HCT116 (cell line): ENCODE measurements around the gene EEFSEC. TPM values are rescaled to one million over a fixed set of nuclear protein-coding genes. Genes with fewer than 3 reads are reported as not detected.

Source experiments
- ATAC-seq: fragments of 200-7000 bp; cut with Tn5 transposase; 2 replicates; pipeline ENCODE4 v1.9.1; 2020; ENCODE audit warnings: mild to moderate bottlenecking, moderate library complexity
- BruUV-seq: library from RNA; stranded (reverse); fragments of 400-500 nt; replicated peaks from 2 replicates; lab custom pipeline; 2021; lab: Mats Ljungman, UMichigan
- CTCF ChIA-PET: fragments of 300-600 bp; sonication (Branson Sonifier 250); formaldehyde crosslinking; loops from one replicate; lab custom pipeline; 2021; ENCODE audit warnings: antibody characterized with exemption; lab: Charles Lee
- POLR2A ChIA-PET: fragments of 300-600, 350-600 bp; sonication (Branson Sonifier 250); formaldehyde crosslinking; loops from one replicate; lab custom pipeline; 2021; ENCODE audit warnings: antibody characterized with exemption; lab: Charles Lee
- RAD21 ChIA-PET, 2 experiments: fragments of 300-600 bp; sonication (Branson Sonifier 250); formaldehyde crosslinking; loops; one replicate each; lab custom pipeline; 2023; ENCODE audit warnings: low total read pairs in 2 of 2; ENCODE audit not compliant: uncharacterized antibody in 2 of 2, unreplicated experiment in 2 of 2, low non-redundant PET in 1 of 2; lab: Charles Lee
- DNase-seq: peaks from one replicate; pipeline ENCODE4 v3.0.0-alpha.2; 2010; ENCODE audit warnings: low read depth, low spot score
- H2AFZ ChIP-seq: fragments of 200-600 bp; shearing (Covaris generic), sonication (generic); 2 replicates; pipeline ENCODE4 v1.6.1; 2017; ENCODE audit warnings: low read depth, mixed run types, mixed read lengths, antibody characterized with exemption, low read length; ENCODE audit not compliant: poor library complexity, severe bottlenecking
- H3K27ac ChIP-seq: 2 replicates; pipeline ENCODE4 v1.5.1; 2012; ENCODE audit warnings: low read depth, low read length
- H3K27me3 ChIP-seq: fragments of 200-600 bp; sonication (generic); 2 replicates; pipeline ENCODE4 v1.6.1; 2016; ENCODE audit warnings: mixed run types, low read length, mixed read lengths; ENCODE audit not compliant: insufficient read depth
- H3K36me3 ChIP-seq, 2 experiments: fragments of 200-500 bp in 1 of 2; fragments of 200-600 bp in 1 of 2; sonication (Bioruptor generic) in 1 of 2; sonication (generic) in 1 of 2; 2 replicates each; pipeline versions ENCODE4 v1.5.1 to v1.6.1; 2014 to 2016; ENCODE audit warnings: low read length in 2 of 2, inconsistent platforms in 1 of 2, mixed read lengths in 1 of 2, mixed run types in 1 of 2; ENCODE audit not compliant: insufficient read depth in 2 of 2, control insufficient read depth in 1 of 2
- H3K4me1 ChIP-seq, 2 experiments: fragments of 200-600 bp in 1 of 2; sonication (generic) in 1 of 2; 2 replicates each; pipeline versions ENCODE4 v1.5.1 to v1.6.1; 2012 to 2017; ENCODE audit warnings: low read length in 2 of 2, inconsistent platforms in 1 of 2, mild to moderate bottlenecking in 1 of 2, mixed read lengths in 1 of 2, mixed run types in 1 of 2, moderate library complexity in 1 of 2; ENCODE audit not compliant: insufficient read depth in 2 of 2, control insufficient read depth in 1 of 2
- H3K4me2 ChIP-seq: fragments of 200-600 bp; sonication (generic); 2 replicates; pipeline ENCODE4 v1.6.1; 2017; ENCODE audit warnings: mixed run types, low read length, mixed read lengths
- H3K4me3 ChIP-seq, 2 experiments: fragments of 200-600 bp in 1 of 2; sonication (generic) in 1 of 2; replicated peaks in 1 of 2; 2 replicates each; pipeline ENCODE4 v1.5.1; 2011 to 2016; ENCODE audit warnings: low read length in 2 of 2, control low read depth in 1 of 2, low read depth in 1 of 2, mild to moderate bottlenecking in 1 of 2, mixed read lengths in 1 of 2, mixed run types in 1 of 2
- H3K79me2 ChIP-seq: fragments of 200-600 bp; sonication (generic); 2 replicates; pipeline ENCODE4 v1.6.1; 2017; ENCODE audit warnings: mild to moderate bottlenecking, mixed run types, low read length, moderate library complexity, mixed read lengths; ENCODE audit not compliant: insufficient read depth
- H3K9ac ChIP-seq: fragments of 200-600 bp; sonication (generic); 2 replicates; pipeline ENCODE4 v1.6.1; 2016; ENCODE audit warnings: low read length, mixed read lengths
- H3K9me2 ChIP-seq: fragments of 200-600 bp; sonication (generic), shearing (Covaris generic); 2 replicates; pipeline ENCODE4 v1.6.1; 2017; ENCODE audit warnings: mixed run types, mild to moderate bottlenecking, moderate library complexity; ENCODE audit not compliant: insufficient read depth
- H3K9me3 ChIP-seq, 2 experiments: fragments of 200-500 bp in 1 of 2; fragments of 200-600 bp in 1 of 2; sonication (Bioruptor generic) in 1 of 2; sonication (generic) in 1 of 2; 2 replicates each; pipeline ENCODE4 v1.6.1; 2014 to 2017; ENCODE audit warnings: low read length in 2 of 2, mixed read lengths in 2 of 2, inconsistent platforms in 1 of 2, low read depth in 1 of 2, mild to moderate bottlenecking in 1 of 2, mixed run types in 1 of 2, moderate library complexity in 1 of 2; ENCODE audit not compliant: control insufficient read depth in 1 of 2, insufficient read depth in 1 of 2
- H4K20me1 ChIP-seq: fragments of 200-600 bp; sonication (generic), shearing (Covaris generic); 2 replicates; pipeline ENCODE4 v1.6.1; 2017; ENCODE audit warnings: mixed run types, mild to moderate bottlenecking, moderate library complexity; ENCODE audit not compliant: insufficient read depth
- CBX3 ChIP-seq: IDR thresholded peaks from 2 replicates; pipeline ENCODE4 v1.6.1; 2012; ENCODE audit warnings: low read depth
- CEBPB ChIP-seq: IDR thresholded peaks from 2 replicates; pipeline ENCODE4 v1.6.1; 2012; ENCODE audit warnings: low read depth
- ELF1 ChIP-seq: IDR thresholded peaks from 2 replicates; pipeline ENCODE4 v1.6.1; 2012; ENCODE audit warnings: low read depth, borderline replicate concordance
- EZH2 ChIP-seq: fragments of 200-600 bp; sonication (generic); IDR thresholded peaks from 2 replicates; pipeline ENCODE4 v1.6.1; 2017; ENCODE audit warnings: antibody characterized with exemption, mixed run types
- EZH2phosphoT487 ChIP-seq: fragments of 200-600 bp; IDR thresholded peaks from 2 replicates; pipeline ENCODE4 v1.6.1; 2018; ENCODE audit warnings: antibody characterized with exemption, borderline replicate concordance
- FOSL1 ChIP-seq: IDR thresholded peaks from 2 replicates; pipeline ENCODE4 v1.6.1; 2012; ENCODE audit warnings: low read depth
- JUND ChIP-seq: IDR thresholded peaks from 2 replicates; pipeline ENCODE4 v1.6.1; 2012
- MAX ChIP-seq: IDR thresholded peaks from 2 replicates; pipeline ENCODE4 v1.6.1; 2012
- RAD21 ChIP-seq: IDR thresholded peaks from 2 replicates; pipeline ENCODE4 v1.6.1; 2012; ENCODE audit warnings: low read depth, mild to moderate bottlenecking
- SIN3A ChIP-seq: IDR thresholded peaks from 2 replicates; pipeline ENCODE4 v1.6.1; 2012; ENCODE audit warnings: low read depth
- SRF ChIP-seq: IDR thresholded peaks from 2 replicates; pipeline ENCODE4 v1.6.1; 2012; ENCODE audit warnings: low read depth
- TCF7L2 ChIP-seq: IDR thresholded peaks from 2 replicates; pipeline ENCODE4 v1.7.0; 2011; ENCODE audit warnings: borderline replicate concordance, inconsistent platforms; ENCODE audit not compliant: insufficient read depth, insufficient read length; ENCODE audit errors: extremely low read depth
- YY1 ChIP-seq: IDR thresholded peaks from 2 replicates; pipeline ENCODE4 v1.6.1; 2011; ENCODE audit warnings: low read length, low read depth, moderate library complexity, mild to moderate bottlenecking; ENCODE audit not compliant: insufficient replicate concordance; ENCODE audit errors: extremely low read depth
- ZFX ChIP-seq: fragments of 450-650 bp; IDR thresholded peaks from 2 replicates; pipeline ENCODE4 v1.6.1; 2017
- ZNF274 ChIP-seq: fragments of 200-500 bp; sonication (Bioruptor generic); IDR thresholded peaks from 2 replicates; pipeline ENCODE4 v1.6.1; 2014; ENCODE audit warnings: mild to moderate bottlenecking, low read depth, low read length, inconsistent platforms
- intact Hi-C: fragments of 100-400 bp; cut with micrococcal nuclease; formaldehyde crosslinking; loops from 2 replicates; pipeline ENCODE4 v1.10.0; 2022
- total RNA-seq: library from RNA; stranded (reverse); gene quantifications from one replicate; pipeline ENCODE4 v1.2.1, GENCODE V29; 2021; ENCODE audit not compliant: unreplicated experiment
- TF ChIP-seq, protein P1 (sequence below): IDR thresholded peaks from 2 replicates; pipeline ENCODE4 v1.6.1; 2012

Gene EEFSEC
- total RNA-seq, 1 experiment from 2014 or later = 16.1 TPM

DNA sequence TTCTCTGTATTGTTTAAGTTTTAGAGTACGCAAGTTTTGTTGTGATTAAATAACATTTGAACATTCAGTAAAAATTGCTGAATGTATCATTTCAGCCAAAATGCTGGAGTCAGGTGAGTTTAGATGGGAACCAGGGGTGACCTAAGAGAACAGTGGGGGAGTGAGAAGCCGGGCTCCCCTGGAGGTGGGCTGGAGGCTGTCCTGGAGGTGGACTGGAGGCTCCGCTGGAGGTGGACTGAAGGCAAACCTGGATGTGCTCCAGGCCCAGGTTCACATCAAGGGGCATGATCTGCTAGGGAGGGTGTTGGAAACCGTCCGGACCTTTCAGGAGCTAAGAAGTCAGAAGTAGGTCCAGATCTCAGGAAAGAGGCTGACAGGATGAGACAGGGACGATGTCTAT lies 289.7 kb downstream of the EEFSEC start:
- Histone ChIP-seq H2AFZ (no peak overlapping the region), H3K9me2 (no peaks in the 10 kb centered on the region), H3K36me3 (no peaks in the 10 kb centered on the region), H3K79me2 (no peaks in the 10 kb centered on the region), H3K4me3 (no peak overlapping the region), H4K20me1 (no peaks in the 10 kb centered on the region), H3K4me1 (peaks cover 0 to 5% of the 10 kb centered on the region in 2 experiments; a peak in 1 of 4 replicates), H3K9ac (no peak overlapping the region), H3K9me3 (no peaks in the 10 kb centered on the region; a peak in 1 of 4 replicates), H3K27ac (no peak overlapping the region), H3K4me2 (no peak overlapping the region)
- no peak for DNase-seq
- CTCF ChIA-PET = no interaction called here
- TF ChIP-seq ZFX (no peak), RAD21 (no peak)
- TF ChIP-seq, protein P1, sequence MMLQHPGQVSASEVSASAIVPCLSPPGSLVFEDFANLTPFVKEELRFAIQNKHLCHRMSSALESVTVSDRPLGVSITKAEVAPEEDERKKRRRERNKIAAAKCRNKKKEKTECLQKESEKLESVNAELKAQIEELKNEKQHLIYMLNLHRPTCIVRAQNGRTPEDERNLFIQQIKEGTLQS = no peak
- TF ChIP-seq, all 23 proteins: peak for 0
- no peaks in the 10 kb centered on the region for H3K27me3 ChIP-seq
- intact Hi-C loops = no loop called here
- ChIA-PET POLR2A (no interaction called here), RAD21 (no interaction called here)
- no peak for ATAC-seq
- BruUV-seq = no TSS peak

GRCh38 chr3:128443771-128444170 lies 290.5 kb downstream of the EEFSEC start:
- H3K79me2 ChIP-seq = no peaks in the 10 kb centered on the region
- RAD21 ChIA-PET = no interaction called here
- no peak overlapping the region for H2AFZ ChIP-seq
- H3K9ac ChIP-seq = no peak overlapping the region
- H3K27ac ChIP-seq = no peak overlapping the region
- no peaks in the 10 kb centered on the region for H3K36me3 ChIP-seq
- ATAC-seq (no peak), DNase-seq (no peak)
- no peak overlapping the region for H3K4me2 ChIP-seq
- H3K9me2 ChIP-seq = no peaks in the 10 kb centered on the region
- intact Hi-C loops = no loop called here
- POLR2A ChIA-PET = no interaction called here
- H3K4me1 ChIP-seq = peaks cover 0 to 5% of the 10 kb centered on the region in 2 experiments; a peak in 1 of 4 replicates
- no TSS peak for BruUV-seq
- no peaks in the 10 kb centered on the region for H3K27me3 ChIP-seq
- H3K9me3 ChIP-seq = no peaks in the 10 kb centered on the region; a peak in 1 of 4 replicates
- TF ChIP-seq JUND (no peak), EZH2phosphoT487 (no peak), FOSL1 (no peak), CEBPB (no peak), MAX (no peak), RAD21 (no peak), EZH2 (no peak), SIN3A (no peak), ELF1 (no peak), YY1 (no peak), CBX3 (no peak), TCF7L2 (no peak), SRF (no peak), ZNF274 (no peak)
- no peaks in the 10 kb centered on the region for H4K20me1 ChIP-seq
- no peak overlapping the region for H3K4me3 ChIP-seq
- CTCF ChIA-PET = no interaction called here
